HG03342 (cell line): Measurements from ENCODE around the gene PNPO.
A peak's percentile ranks its signal among the peaks of the same experiment; 100 is the strongest.
"Not testable (repeated sequence)": the region's sequence is repeated elsewhere in the genome, so short reads cannot be mapped to it uniquely, and the experiment has no call there.

ENCODE experiments used
- ATAC-seq: cut with Tn5 transposase; IDR thresholded peaks from one replicate; pipeline ENCODE4 v1.9.1; 2021; ENCODE audit warnings: mild to moderate bottlenecking, moderate library complexity; ENCODE audit not compliant: unreplicated experiment

Gene PNPO

GRCh38 chr17:47970725-47971499 lies 29.5 kb downstream of the PNPO start, which contains the start of gene CDK5RAP3:
TSS of gene CDK5RAP3 (plus strand) at chr17:47971113. CDS start at chr17:47971147, 34 bp downstream.
- ATAC-seq = peak; percentile 95

GRCh38 chr17:47973541-47973940 lies 32.2 kb downstream of the PNPO start:
- ATAC-seq = no peak

GRCh38 chr17:47975189-47975822 lies 33.9 kb downstream of the PNPO start:
- no peak for ATAC-seq

- ATAC-seq = no peak
Observed at GRCh38 chr17:47975823-47976205, 34.4 kb downstream of the PNPO start.

- ATAC-seq = no peak
Observed at GRCh38 chr17:47978324-47978723, 37.0 kb downstream of the PNPO start.

GRCh38 chr17:47980541-47980940 lies 39.2 kb downstream of the PNPO start:
- ATAC-seq = no peak

GRCh38 chr17:47981462-47981861 lies 40.1 kb downstream of the PNPO start:
- ATAC-seq = no peak

GRCh38 chr17:47982091-47982617 lies 40.8 kb downstream of the PNPO start:
- no peak for ATAC-seq

GRCh38 chr17:47982645-47983390 lies 41.4 kb downstream of the PNPO start:
- ATAC-seq = no peak

GRCh38 chr17:47983492-47984223 lies 42.3 kb downstream of the PNPO start:
- no peak for ATAC-seq

- ATAC-seq = no peak
Observed at GRCh38 chr17:47986520-47986919, 45.1 kb downstream of the PNPO start.

- ATAC-seq = no peak
Observed at GRCh38 chr17:47987240-47987835, 46.0 kb downstream of the PNPO start.

- ATAC-seq = not testable (repeated sequence)
Observed at GRCh38 chr17:47988445-47988844, 47.1 kb downstream of the PNPO start.

- no peak for ATAC-seq
Observed at GRCh38 chr17:47989159-47989558, 47.8 kb downstream of the PNPO start.

GRCh38 chr17:47989700-47990099 lies 48.3 kb downstream of the PNPO start:
- ATAC-seq = no peak

- no peak for ATAC-seq
Observed at GRCh38 chr17:47990962-47991731, 49.8 kb downstream of the PNPO start.

GRCh38 chr17:47992216-47992615 lies 50.8 kb downstream of the PNPO start:
- ATAC-seq = no peak

GRCh38 chr17:47993031-47993564 lies 51.7 kb downstream of the PNPO start:
- no peak for ATAC-seq

GRCh38 chr17:47993964-47994363 lies 52.6 kb downstream of the PNPO start:
- no peak for ATAC-seq
